ENCODE measurements around the gene PRKACA. TPM values are rescaled to one million over a fixed set of nuclear protein-coding genes. Genes with fewer than 3 reads are reported as not detected.

The PRKACA gene
- total RNA-seq, 4 donors from 2014 or later = 16.7 to 74.8 (median 39.5) TPM

- intact Hi-C loops (cut with DNase I; ENCODE audit: low total_unique reads) = no loop called here
These were observed 42.6 kb upstream of the PRKACA start for GRCh38 chr19:14160017-14160703.

GRCh38 chr19:14159059-14159458, 41.5 kb upstream of the PRKACA start:
- Histone ChIP-seq H3K36me3 (peaks cover 0 to 9% (median 3%) of the 10 kb centered on the region in 4 donors), H3K9me3 (no peaks in the 10 kb centered on the region), H3K27ac (no peak overlapping the region), H3K27me3 (no peaks in the 10 kb centered on the region), H3K4me1 (no peaks in the 10 kb centered on the region), H3K4me3 (no peak overlapping the region)
- intact Hi-C loops (cut with DNase I; ENCODE audit: low total_unique reads) (no loop called here), in situ Hi-C loops (cut with MboI; ENCODE audit: low pct_ligation_motif_present in 1 of 4, low pct_unique_long_range_greater_than_20kb in 1 of 4, low sequenced_read_pairs in 3 of 4) (no loop called here)
- DNase-seq = no peak
- 81% methylated on average over 12 of the region's 12 CpGs; no CpG with 5 or more reads in 1 of the 2 donors for WGBS, 2 donors (ENCODE audit: low coverage in 1 of 2)
- TF ChIP-seq CTCF (IDR thresholded peaks at IDR 0.05) = no peak

More at GRCh38 chr19:14160017-14160703, 42.6 kb upstream of the PRKACA start:
- no peak for DNase-seq
- Histone ChIP-seq H3K36me3 (peaks cover 0 to 9% (median 3%) of the 10 kb centered on the region in 4 donors), H3K27ac (no peak overlapping the region), H3K4me3 (no peak overlapping the region), H3K9me3 (no peaks in the 10 kb centered on the region), H3K27me3 (no peaks in the 10 kb centered on the region), H3K4me1 (no peaks in the 10 kb centered on the region)
- TF ChIP-seq CTCF (IDR thresholded peaks at IDR 0.05) = no peak
- TF ChIP-seq EP300 (IDR thresholded peaks at IDR 0.05; ENCODE audit: low read depth) = no peak
- no peak for TF ChIP-seq POLR2A (IDR thresholded peaks at IDR 0.05)
- in situ Hi-C loops (cut with MboI; ENCODE audit: low pct_ligation_motif_present in 1 of 4, low pct_unique_long_range_greater_than_20kb in 1 of 4, low sequenced_read_pairs in 3 of 4) = no loop called here
- WGBS, 2 donors (ENCODE audit: low coverage in 1 of 2) = 86% methylated on average over 24 of the region's 25 CpGs; no CpG with 5 or more reads in 1 of the 2 donors

GRCh38 chr19:14158276-14159023, 40.9 kb upstream of the PRKACA start:
- Histone ChIP-seq H3K9me3 (no peaks in the 10 kb centered on the region), H3K4me1 (no peaks in the 10 kb centered on the region), H3K36me3 (peaks cover 0 to 9% (median 3%) of the 10 kb centered on the region in 4 donors), H3K4me3 (no peak overlapping the region), H3K27ac (no peak overlapping the region), H3K27me3 (no peaks in the 10 kb centered on the region)
- intact Hi-C loops (cut with DNase I; ENCODE audit: low total_unique reads) (no loop called here), in situ Hi-C loops (cut with MboI; ENCODE audit: low pct_ligation_motif_present in 1 of 4, low pct_unique_long_range_greater_than_20kb in 1 of 4, low sequenced_read_pairs in 3 of 4) (no loop called here)
- DNase-seq = no peak
- TF ChIP-seq CTCF (IDR thresholded peaks at IDR 0.05) (no peak), POLR2A (IDR thresholded peaks at IDR 0.05) (no peak), POLR2AphosphoS5 (IDR thresholded peaks at IDR 0.05) (no peak), EP300 (IDR thresholded peaks at IDR 0.05; ENCODE audit: low read depth) (no peak)
- WGBS, 2 donors (ENCODE audit: low coverage in 1 of 2) = 91% methylated on average over 16 of the region's 16 CpGs; no CpG with 5 or more reads in 1 of the 2 donors

- DNase-seq = no peak
- 92% methylated on average over 23 of the region's 26 CpGs; no CpG with 5 or more reads in 1 of the 2 donors for WGBS, 2 donors (ENCODE audit: low coverage in 1 of 2)
- H3K4me1 ChIP-seq = no peaks in the 10 kb centered on the region
- no peak overlapping the region for H3K27ac ChIP-seq
- H3K36me3 ChIP-seq = peaks cover 0 to 9% (median 3%) of the 10 kb centered on the region in 4 donors
- H3K27me3 ChIP-seq = no peaks in the 10 kb centered on the region
- TF ChIP-seq POLR2AphosphoS5 (IDR thresholded peaks at IDR 0.05) (no peak), CTCF (IDR thresholded peaks at IDR 0.05) (no peak)
- no peak overlapping the region for H3K4me3 ChIP-seq
- in situ Hi-C loops (cut with MboI; ENCODE audit: low pct_ligation_motif_present in 1 of 4, low pct_unique_long_range_greater_than_20kb in 1 of 4, low sequenced_read_pairs in 3 of 4) = no loop called here
- intact Hi-C loops (cut with DNase I; ENCODE audit: low total_unique reads) = no loop called here
- H3K9me3 ChIP-seq = no peaks in the 10 kb centered on the region
These were observed 39.6 kb upstream of the PRKACA start for GRCh38 chr19:14156971-14157717.
